Smooth muscle cell (in vitro differentiated cells): Measurements from ENCODE around the gene PDE4B. TPM values are rescaled to one million over a fixed set of nuclear protein-coding genes. Genes with fewer than 3 reads are reported as not detected.

ENCODE experiments used
- DNase-seq: peaks from one replicate; lab custom pipeline; 2025; ENCODE audit not compliant: unreplicated experiment; lab: John Stamatoyannopoulos, UW
- H2AFZ ChIP-seq: fragments of 200-600 bp; sonication (generic); 2 replicates; pipeline ENCODE4 v1.6.0; 2016; ENCODE audit warnings: antibody characterized with exemption, low read depth, mild to moderate bottlenecking
- H3F3A ChIP-seq: fragments of 200-600 bp; sonication (generic); 2 replicates; pipeline ENCODE4 v1.6.0; 2017; ENCODE audit warnings: antibody characterized with exemption, low read depth
- H3K27ac ChIP-seq: fragments of 200-600 bp; sonication (generic); 2 replicates; pipeline ENCODE4 v1.5.1; 2016; ENCODE audit warnings: low read depth, mild to moderate bottlenecking
- H3K27me3 ChIP-seq: fragments of 200-600 bp; sonication (generic); 2 replicates; pipeline ENCODE4 v1.6.1; 2016; ENCODE audit warnings: low read depth, mild to moderate bottlenecking
- H3K36me3 ChIP-seq: fragments of 200-600 bp; sonication (generic); 2 replicates; pipeline ENCODE4 v1.5.1; 2016; ENCODE audit warnings: low read depth
- H3K4me1 ChIP-seq: fragments of 200-600 bp; sonication (generic); 2 replicates; pipeline ENCODE4 v1.5.1; 2016; ENCODE audit warnings: low read depth
- H3K4me2 ChIP-seq: fragments of 200-600 bp; sonication (generic); 2 replicates; pipeline ENCODE4 v1.6.0; 2016; ENCODE audit warnings: mild to moderate bottlenecking
- H3K4me3 ChIP-seq: fragments of 200-600 bp; sonication (generic); 2 replicates; pipeline ENCODE4 v1.5.1; 2016; ENCODE audit warnings: mild to moderate bottlenecking
- H3K79me2 ChIP-seq: fragments of 200-600 bp; sonication (generic); 2 replicates; pipeline ENCODE4 v1.6.0; 2016; ENCODE audit warnings: low read depth, mild to moderate bottlenecking
- H3K9ac ChIP-seq: fragments of 200-600 bp; sonication (generic); 2 replicates; pipeline ENCODE4 v1.6.0; 2016; ENCODE audit warnings: low read depth
- H3K9me3 ChIP-seq: fragments of 200-600 bp; sonication (generic); replicated peaks from 2 replicates; pipeline ENCODE4 v1.5.1; 2016; ENCODE audit warnings: low read depth
- H4K20me1 ChIP-seq: fragments of 200-600 bp; sonication (generic); 2 replicates; pipeline ENCODE4 v1.6.0; 2016; ENCODE audit warnings: low read depth
- CTCF ChIP-seq: fragments of 200-600 bp; sonication (generic); IDR thresholded peaks from 2 replicates; pipeline ENCODE4 v1.5.1; 2017; ENCODE audit warnings: borderline replicate concordance, mild to moderate bottlenecking, antibody characterized with exemption; ENCODE audit not compliant: insufficient read depth, poor library complexity, severe bottlenecking
- WGBS: methylation state at CpG from one replicate; pipeline ENCODE4 v1.1.7; 2016; ENCODE audit warnings: low lambda C conversion rate; 5-methylcytosine and 5-hydroxymethylcytosine counted together
- polyA plus RNA-seq: library from polyadenylated mRNA; unstranded; fragments of >200 nt; fragmentation: Nextera tagmentation; extraction: Ambion mirVana; gene quantifications from 2 replicates; pipeline ENCODE4 v1.2.1, GENCODE V29; 2016
- total RNA-seq: library from RNA; depleted of rRNA; stranded (reverse); fragments of >200 nt; gene quantifications from 2 replicates; pipeline ENCODE4 v1.2.3, GENCODE V29; 2014

PDE4B gene
- total and polyA plus RNA-seq, 2 experiments from 2014 or later, result 18.5 to 24.8 TPM

DNA sequence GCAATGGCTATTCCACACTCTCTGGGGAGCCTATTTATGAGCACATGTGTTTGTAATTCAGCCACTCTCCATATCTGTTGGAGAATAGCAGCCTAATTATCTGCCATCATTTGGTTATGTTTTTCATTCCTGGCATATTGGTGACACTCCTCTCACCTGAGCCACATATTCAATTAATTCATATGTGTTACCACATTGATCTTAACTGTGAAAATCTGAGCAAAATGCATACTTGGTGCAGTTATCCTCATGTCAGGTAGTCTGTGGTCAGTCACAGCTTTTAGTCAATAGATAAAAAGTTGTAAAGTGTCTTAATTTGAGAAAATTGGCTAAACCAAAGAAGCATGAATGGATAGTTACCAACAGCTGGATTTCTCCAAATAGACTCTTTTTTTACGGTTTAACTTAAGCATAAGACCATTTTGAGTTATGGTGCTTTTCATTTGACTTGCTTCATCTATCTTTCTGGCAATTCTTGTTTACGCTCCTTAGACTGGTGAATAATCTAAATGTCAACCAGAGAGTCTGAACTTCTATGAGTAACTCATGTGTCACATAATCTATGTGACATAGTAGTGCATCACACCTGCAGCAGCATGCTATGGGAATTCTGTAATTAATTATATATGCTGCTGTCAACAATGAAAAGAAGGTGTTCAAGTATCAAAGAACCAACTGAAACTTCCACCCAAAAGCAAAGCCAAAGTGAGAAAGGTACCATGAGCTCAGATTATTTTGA lies 553.5 kb downstream of the PDE4B start:
- H3K4me3 ChIP-seq, result no peak overlapping the region
- H4K20me1 ChIP-seq, result peaks cover 28% of the 10 kb centered on the region
- H3K4me1 ChIP-seq, result peaks cover 20% of the 10 kb centered on the region
- no peak overlapping the region for H3K9ac ChIP-seq
- H3K27ac ChIP-seq, result peak overlapping the region; percentile 20
- H3K36me3 ChIP-seq, result no peaks in the 10 kb centered on the region
- H3K79me2 ChIP-seq, result peaks cover 90% of the 10 kb centered on the region
- no peak overlapping the region for H2AFZ ChIP-seq
- 78% methylated on average over 2 of the region's 2 CpGs for WGBS
- no peak for DNase-seq
- no peaks in the 10 kb centered on the region for H3K9me3 ChIP-seq
- H3F3A ChIP-seq, result peaks cover 21% of the 10 kb centered on the region
- no peak overlapping the region for H3K4me2 ChIP-seq
- TF ChIP-seq CTCF, result no peak
- no peaks in the 10 kb centered on the region for H3K27me3 ChIP-seq

DNA sequence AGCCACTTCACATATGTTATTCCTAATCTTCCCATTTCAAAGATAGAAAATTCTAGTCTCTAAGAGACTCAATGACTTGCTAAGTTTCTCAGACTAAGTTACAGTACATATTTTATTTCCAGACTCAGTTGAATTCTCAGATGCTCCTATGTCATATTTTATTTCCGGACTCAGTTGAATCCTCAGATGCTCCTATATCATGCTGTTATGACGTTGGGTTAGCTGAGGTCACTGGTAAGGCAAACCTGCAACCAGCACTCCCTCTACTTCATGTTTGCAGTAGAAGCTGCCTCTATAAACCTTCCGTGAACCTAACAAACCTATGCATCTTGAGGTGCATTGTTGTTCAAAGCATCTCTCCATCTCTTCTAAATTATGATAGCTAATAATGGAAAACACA lies 554.2 kb downstream of the PDE4B start:
- Histone ChIP-seq H3K4me3 (no peak overlapping the region), H3K9me3 (no peaks in the 10 kb centered on the region), H3K27me3 (no peaks in the 10 kb centered on the region), H4K20me1 (peaks cover 28% of the 10 kb centered on the region), H3K4me2 (no peak overlapping the region), H3K9ac (no peak overlapping the region), H3K4me1 (peaks cover 20% of the 10 kb centered on the region), H3K36me3 (no peaks in the 10 kb centered on the region), H3F3A (peaks cover 16% of the 10 kb centered on the region), H3K27ac (no peak overlapping the region), H3K79me2 (peaks cover 83% of the 10 kb centered on the region), H2AFZ (no peak overlapping the region)
- WGBS, result 92% methylated on average over 3 of the region's 3 CpGs
- DNase-seq, result no peak
- no peak for TF ChIP-seq CTCF

DNA sequence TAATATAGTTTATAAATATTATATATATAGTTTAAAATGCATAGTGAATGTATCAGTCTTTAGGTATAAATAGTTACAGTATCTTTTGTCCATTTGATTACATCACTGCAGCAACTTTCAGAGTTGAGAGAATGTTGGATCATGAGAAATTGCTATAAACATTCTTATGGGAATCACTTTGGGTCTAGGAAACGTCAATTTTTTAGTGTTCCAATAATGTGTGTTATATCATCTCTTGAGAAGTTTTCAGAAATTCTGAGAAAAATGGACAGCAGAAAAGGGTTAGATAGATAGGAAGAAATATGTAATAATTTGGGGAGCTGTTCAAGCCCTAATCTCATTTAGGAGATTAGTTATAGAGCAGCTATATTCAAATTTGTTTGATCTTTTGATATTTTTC lies 556.1 kb downstream of the PDE4B start:
- H3K4me1 ChIP-seq, result peaks cover 32% of the 10 kb centered on the region
- no peak overlapping the region for H3K9ac ChIP-seq
- no peak for DNase-seq
- H3K9me3 ChIP-seq, result no peaks in the 10 kb centered on the region
- H3K4me2 ChIP-seq, result peak overlapping the region; percentile 19
- H3K4me3 ChIP-seq, result no peak overlapping the region
- H3F3A ChIP-seq, result peaks cover 15% of the 10 kb centered on the region
- peaks cover 24% of the 10 kb centered on the region for H4K20me1 ChIP-seq
- H3K27ac ChIP-seq, result peak overlapping the region; percentile 83
- TF ChIP-seq CTCF, result no peak
- H3K36me3 ChIP-seq, result no peaks in the 10 kb centered on the region
- no peak overlapping the region for H2AFZ ChIP-seq
- H3K27me3 ChIP-seq, result no peaks in the 10 kb centered on the region
- 82% methylated on average over 1 of the region's 1 CpG for WGBS
- peaks cover 83% of the 10 kb centered on the region for H3K79me2 ChIP-seq

- Histone ChIP-seq H3K9me3 (no peaks in the 10 kb centered on the region), H3K27ac (peak overlapping the region; percentile 83), H3K36me3 (no peaks in the 10 kb centered on the region)
These were observed 556.5 kb downstream of the PDE4B start for GRCh38 chr1:66349242-66349641.

More at GRCh38 chr1:66349242-66349641, 556.5 kb downstream of the PDE4B start:
- DNase-seq, result no peak
- Histone ChIP-seq H3K27me3 (no peaks in the 10 kb centered on the region), H3K9ac (no peak overlapping the region), H3K4me3 (no peak overlapping the region), H3K4me2 (peak overlapping the region; percentile 80), H3K4me1 (peaks cover 36% of the 10 kb centered on the region), H2AFZ (no peak overlapping the region), H3K79me2 (peaks cover 82% of the 10 kb centered on the region), H3F3A (peaks cover 15% of the 10 kb centered on the region), H4K20me1 (peaks cover 28% of the 10 kb centered on the region)
- no peak for TF ChIP-seq CTCF
- WGBS, result 60% methylated on average over 3 of the region's 3 CpGs
